Breast epithelium (tissue), 4 donors: ENCODE measurements around the gene ZNF516. TPM values are rescaled to one million over a fixed set of nuclear protein-coding genes. Genes with fewer than 3 reads are reported as not detected.
A peak's percentile ranks its signal among the peaks of the same experiment; 100 is the strongest.

Experiments
- DNase-seq, 2 donors: peaks; one replicate each; pipeline ENCODE4 v3.0.0-alpha.2; 2019; ENCODE audit warnings: low spot score in 2 of 2
- H3K27ac ChIP-seq, 2 donors: fragments of 200-600 bp; sonication (generic) in 1 of 2; one replicate each; pipeline ENCODE4 v1.5.1; 2016 to 2019; ENCODE audit warnings: mild to moderate bottlenecking in 1 of 2
- H3K27me3 ChIP-seq, 2 donors: fragments of 200-600 bp; sonication (generic) in 1 of 2; one replicate each; pipeline versions ENCODE4 v1.5.1 to v1.6.0; 2017 to 2019; ENCODE audit warnings: control low read depth in 1 of 2, mild to moderate bottlenecking in 1 of 2
- H3K36me3 ChIP-seq: fragments of 200-600 bp; one replicate; pipeline ENCODE4 v1.5.1; 2019
- H3K4me1 ChIP-seq, 2 donors: fragments of 200-600 bp; sonication (generic); one replicate each; pipeline ENCODE4 v1.5.1; 2016 to 2019; ENCODE audit warnings: control low read depth in 1 of 2
- H3K4me3 ChIP-seq, 3 donors: fragments of 200-600 bp; sonication (generic); 1 replicate in 2 of 3; 2 replicates in 1 of 3; pipeline ENCODE4 v1.5.1; 2016 to 2019; ENCODE audit warnings: mild to moderate bottlenecking in 3 of 3, moderate library complexity in 2 of 3
- H3K9me3 ChIP-seq, 2 donors: fragments of 200-600 bp; sonication (generic) in 1 of 2; one replicate each; pipeline ENCODE4 v1.5.1; 2016 to 2019; ENCODE audit warnings: control low read depth in 1 of 2
- CTCF ChIP-seq, 3 donors: fragments of 450-650 bp; IDR thresholded peaks; one replicate each; pipeline ENCODE4 v1.5.1; 2016 to 2017; ENCODE audit warnings: antibody characterized with exemption in 3 of 3, mild to moderate bottlenecking in 3 of 3, moderate library complexity in 3 of 3
- POLR2A ChIP-seq: fragments of 450-650 bp; IDR thresholded peaks from one replicate; pipeline ENCODE4 v1.6.1; 2016; ENCODE audit warnings: antibody characterized with exemption, mild to moderate bottlenecking, moderate library complexity
- POLR2AphosphoS5 ChIP-seq, 3 donors: sonication (generic); formaldehyde crosslinking; IDR thresholded peaks; one replicate each; pipeline ENCODE4 v1.6.1; 2017; ENCODE audit warnings: antibody characterized with exemption in 3 of 3
- intact Hi-C: fragments of 100-400 bp; cut with DNase I; formaldehyde crosslinking; loops from one replicate; pipeline ENCODE4 v1.15.1; 2023; ENCODE audit warnings: low total_unique reads
- total RNA-seq, 3 donors: library from RNA; depleted of rRNA; stranded (reverse); fragments of >200 nt; gene quantifications; one replicate each; pipeline ENCODE4 v1.1.0, GENCODE V29; 2016

ZNF516 gene
- total RNA-seq, 3 donors from 2014 or later: 12.0 to 33.4 (median 24.0) TPM

GRCh38 chr18:76472829-76473228 lies 22.2 kb downstream of the ZNF516 start:
- TF ChIP-seq CTCF (IDR thresholded peaks at IDR 0.05) (no peak), POLR2AphosphoS5 (IDR thresholded peaks at IDR 0.05) (no peak), POLR2A (no peak)

GRCh38 chr18:76471593-76471992 lies 23.4 kb downstream of the ZNF516 start:
- DNase-seq: no peak

More at GRCh38 chr18:76472829-76473228, 22.2 kb downstream of the ZNF516 start:
- H3K27ac ChIP-seq: no peak overlapping the region
- no peaks in the 10 kb centered on the region for H3K4me1 ChIP-seq
- no peak overlapping the region for H3K4me3 ChIP-seq
- DNase-seq: no peak
- intact Hi-C loops: loop anchor here (10.0 kb wide), 1 partner anchor 1482 kb away; no protein-coding TSS in a partner anchor
- no peaks in the 10 kb centered on the region for H3K36me3 ChIP-seq
- no peaks in the 10 kb centered on the region for H3K9me3 ChIP-seq
- no peaks in the 10 kb centered on the region for H3K27me3 ChIP-seq

GRCh38 chr18:76468345-76469304 lies 26.4 kb downstream of the ZNF516 start:
- no peak overlapping the region for H3K27ac ChIP-seq
- intact Hi-C loops: no loop called here

More at GRCh38 chr18:76471593-76471992, 23.4 kb downstream of the ZNF516 start:
- H3K4me3 ChIP-seq: no peak overlapping the region
- H3K27me3 ChIP-seq: no peaks in the 10 kb centered on the region
- no peaks in the 10 kb centered on the region for H3K9me3 ChIP-seq
- H3K27ac ChIP-seq: no peak overlapping the region
- no peak for TF ChIP-seq POLR2AphosphoS5 (IDR thresholded peaks at IDR 0.05)
- no peak for TF ChIP-seq POLR2A
- no peak for TF ChIP-seq CTCF (IDR thresholded peaks at IDR 0.05)
- H3K4me1 ChIP-seq: no peaks in the 10 kb centered on the region
- intact Hi-C loops: loop anchor here (10.0 kb wide), 1 partner anchor 1483 kb away; no protein-coding TSS in a partner anchor
- H3K36me3 ChIP-seq: no peaks in the 10 kb centered on the region

GRCh38 chr18:76467371-76468190 lies 27.5 kb downstream of the ZNF516 start:
- no peaks in the 10 kb centered on the region for H3K9me3 ChIP-seq
- DNase-seq: no peak
- no peaks in the 10 kb centered on the region for H3K27me3 ChIP-seq
- H3K4me1 ChIP-seq: no peaks in the 10 kb centered on the region
- intact Hi-C loops: no loop called here
- no peak for TF ChIP-seq POLR2AphosphoS5 (IDR thresholded peaks at IDR 0.05)
- TF ChIP-seq POLR2A: no peak
- no peak for TF ChIP-seq CTCF (IDR thresholded peaks at IDR 0.05)
- peak overlapping the region in 1 of 3 donors; percentile 50 for H3K4me3 ChIP-seq
- peak overlapping the region in 1 of 2 donors; percentile 28 for H3K27ac ChIP-seq
- no peaks in the 10 kb centered on the region for H3K36me3 ChIP-seq

More at GRCh38 chr18:76468345-76469304, 26.4 kb downstream of the ZNF516 start:
- no peaks in the 10 kb centered on the region for H3K4me1 ChIP-seq
- H3K36me3 ChIP-seq: no peaks in the 10 kb centered on the region
- H3K9me3 ChIP-seq: no peaks in the 10 kb centered on the region
- no peak overlapping the region for H3K4me3 ChIP-seq
- no peaks in the 10 kb centered on the region for H3K27me3 ChIP-seq
- no peak for DNase-seq
- TF ChIP-seq POLR2AphosphoS5 (IDR thresholded peaks at IDR 0.05) (no peak), POLR2A (no peak), CTCF (IDR thresholded peaks at IDR 0.05) (no peak)
